H9 (cell line): ENCODE measurements around the gene FAAP100. TPM values are rescaled to one million over a fixed set of nuclear protein-coding genes. Genes with fewer than 3 reads are reported as not detected.

Experiments used
- DNase-seq: peaks from one replicate; pipeline ENCODE4 v3.0.0-alpha.2; 2017
- H2AFZ ChIP-seq: one replicate; pipeline ENCODE4 v1.6.1; 2013; ENCODE audit warnings: mild to moderate bottlenecking, low read length, control low read depth, moderate library complexity
- H2AK5ac ChIP-seq: 2 replicates; pipeline ENCODE4 v1.6.1; 2013; ENCODE audit warnings: low read length, control low read depth, mixed read lengths; ENCODE audit not compliant: insufficient read length
- H2BK120ac ChIP-seq: one replicate; pipeline ENCODE4 v1.6.1; 2013; ENCODE audit warnings: low read depth, mild to moderate bottlenecking, low read length, control low read depth, inconsistent platforms; ENCODE audit not compliant: poor library complexity, severe bottlenecking
- H2BK12ac ChIP-seq: 2 replicates; pipeline ENCODE4 v1.6.1; 2013; ENCODE audit warnings: low read length, control low read depth, mixed read lengths, low read depth; ENCODE audit not compliant: insufficient read length
- H2BK15ac ChIP-seq: 2 replicates; pipeline ENCODE4 v1.6.1; 2013; ENCODE audit warnings: low read depth, low read length, control low read depth
- H2BK20ac ChIP-seq: one replicate; pipeline ENCODE4 v1.6.1; 2013; ENCODE audit warnings: low read depth, mild to moderate bottlenecking, low read length, control low read depth, inconsistent platforms; ENCODE audit not compliant: poor library complexity, severe bottlenecking
- H2BK5ac ChIP-seq: 2 replicates; pipeline ENCODE4 v1.6.1; 2013; ENCODE audit warnings: low read length, control low read depth, mixed read lengths; ENCODE audit not compliant: insufficient read length
- H3K14ac ChIP-seq: 2 replicates; pipeline ENCODE4 v1.6.1; 2013; ENCODE audit warnings: low read length, control low read depth; ENCODE audit not compliant: insufficient read depth
- H3K18ac ChIP-seq: 2 replicates; pipeline ENCODE4 v1.6.1; 2013; ENCODE audit warnings: low read depth, mild to moderate bottlenecking, mixed read lengths, low read length, control low read depth; ENCODE audit not compliant: insufficient read length
- H3K23ac ChIP-seq: 2 replicates; pipeline ENCODE4 v1.6.1; 2013; ENCODE audit warnings: low read length, control low read depth, mixed read lengths, low read depth; ENCODE audit not compliant: insufficient read length
- H3K23me2 ChIP-seq: 2 replicates; pipeline ENCODE4 v1.6.1; 2013; ENCODE audit warnings: low read depth, mild to moderate bottlenecking, mixed read lengths, low read length, control low read depth; ENCODE audit not compliant: insufficient read length, poor library complexity, severe bottlenecking
- H3K27ac ChIP-seq: 2 replicates; pipeline ENCODE4 v1.5.1; 2013; ENCODE audit warnings: low read length, control low read depth, mixed read lengths, low read depth; ENCODE audit not compliant: insufficient read length
- H3K27me3 ChIP-seq: 2 replicates; pipeline ENCODE4 v1.6.1; 2013; ENCODE audit warnings: low read length, control low read depth, inconsistent platforms; ENCODE audit not compliant: insufficient read depth
- H3K4ac ChIP-seq: 2 replicates; pipeline ENCODE4 v1.6.1; 2013; ENCODE audit warnings: low read depth, mild to moderate bottlenecking, control low read depth, inconsistent platforms, low read length, moderate library complexity
- H3K4me1 ChIP-seq: 2 replicates; pipeline ENCODE4 v1.6.1; 2013; ENCODE audit warnings: low read length, control low read depth, inconsistent platforms; ENCODE audit not compliant: insufficient read depth
- H3K4me2 ChIP-seq: 2 replicates; pipeline ENCODE4 v1.6.1; 2013; ENCODE audit warnings: low read length, control low read depth, mixed read lengths; ENCODE audit not compliant: insufficient read length, insufficient read depth
- H3K56ac ChIP-seq: 2 replicates; pipeline ENCODE4 v1.6.1; 2013; ENCODE audit warnings: low read depth, mild to moderate bottlenecking, mixed read lengths, low read length, control low read depth; ENCODE audit not compliant: insufficient read length
- H3K79me1 ChIP-seq: 2 replicates; pipeline ENCODE4 v1.6.1; 2013; ENCODE audit warnings: low read depth, mild to moderate bottlenecking, moderate library complexity, low read length, control low read depth, inconsistent platforms; ENCODE audit not compliant: insufficient read depth, poor library complexity, severe bottlenecking
- H3K79me2 ChIP-seq: 2 replicates; pipeline ENCODE4 v1.6.1; 2013; ENCODE audit warnings: low read length, control low read depth, inconsistent platforms; ENCODE audit not compliant: insufficient read depth
- H3K9ac ChIP-seq: 2 replicates; pipeline ENCODE4 v1.6.1; 2013; ENCODE audit warnings: low read length, control low read depth, mixed read lengths; ENCODE audit not compliant: insufficient read length; ENCODE audit errors: extremely low read depth
- H3K9me3 ChIP-seq: one replicate; pipeline ENCODE4 v1.6.1; 2013; ENCODE audit warnings: low read depth, low read length, inconsistent platforms; ENCODE audit not compliant: control insufficient read depth
- H3T11ph ChIP-seq: one replicate; pipeline ENCODE4 v1.6.1; 2013; ENCODE audit warnings: mild to moderate bottlenecking, low read length, control low read depth, inconsistent platforms
- H4K20me1 ChIP-seq: one replicate; pipeline ENCODE4 v1.6.1; 2013; ENCODE audit not compliant: control insufficient read depth, insufficient read length, insufficient read depth
- H4K5ac ChIP-seq: 2 replicates; pipeline ENCODE4 v1.6.1; 2013; ENCODE audit warnings: low read depth, mild to moderate bottlenecking, mixed read lengths, low read length, control low read depth; ENCODE audit not compliant: insufficient read length
- H4K8ac ChIP-seq: replicated peaks from 2 replicates; pipeline ENCODE4 v1.6.1; 2013; ENCODE audit warnings: low read length, control low read depth, mixed read lengths, low read depth; ENCODE audit not compliant: insufficient read length
- H4K91ac ChIP-seq: 2 replicates; pipeline ENCODE4 v1.6.1; 2013; ENCODE audit warnings: low read depth, mild to moderate bottlenecking, moderate library complexity, mixed read lengths, low read length, control low read depth; ENCODE audit not compliant: insufficient read length
- H3K27ac Mint-ChIP-seq, 3 experiments: 2 replicates in 2 of 3; 3 replicates in 1 of 3; pipeline ENCODE4 v1.8.0; 2020 to 2021; ENCODE audit warnings: mixed read lengths in 3 of 3, mild to moderate bottlenecking in 1 of 3, moderate library complexity in 1 of 3
- H3K27me3 Mint-ChIP-seq: 2 replicates; pipeline ENCODE4 v1.8.0; 2021; ENCODE audit warnings: low read depth, mild to moderate bottlenecking, moderate library complexity, mixed read lengths
- H3K36me3 Mint-ChIP-seq, 3 experiments: 2 replicates in 2 of 3; 3 replicates in 1 of 3; pipeline ENCODE4 v1.8.0; 2020 to 2021; ENCODE audit warnings: low read depth in 3 of 3, mixed read lengths in 3 of 3; ENCODE audit not compliant: insufficient read depth in 1 of 3
- H3K4me1 Mint-ChIP-seq, 2 experiments: 2 replicates each; pipeline ENCODE4 v1.8.0; 2020; ENCODE audit warnings: mixed read lengths in 2 of 2
- H3K4me3 Mint-ChIP-seq, 2 experiments: 2 replicates in 1 of 2; 3 replicates in 1 of 2; pipeline ENCODE4 v1.8.0; 2020 to 2021; ENCODE audit warnings: mild to moderate bottlenecking in 2 of 2, mixed read lengths in 2 of 2, moderate library complexity in 1 of 2
- H3K9me3 Mint-ChIP-seq, 2 experiments: 2 replicates in 1 of 2; 3 replicates in 1 of 2; pipeline ENCODE4 v1.8.0; 2020; ENCODE audit warnings: mild to moderate bottlenecking in 2 of 2, mixed read lengths in 2 of 2, moderate library complexity in 1 of 2
- CTCF ChIP-seq: fragments of 200-600 bp; sonication (generic); conservative IDR thresholded peaks from 3 replicates; pipeline ENCODE4 v1.8.0; 2021; ENCODE audit warnings: antibody characterized with exemption, mild to moderate bottlenecking
- WGBS: extraction: QIAGEN DNeasy Blood & Tissue Kit; methylation state at CpG from one replicate; pipeline ENCODE4 v1.1.7; 2013; ENCODE audit warnings: missing lambda C conversion rate, low lambda C conversion rate, mixed read lengths; ENCODE audit not compliant: insufficient read length; ENCODE audit errors: extremely low coverage; 5-methylcytosine and 5-hydroxymethylcytosine counted together
- total RNA-seq: library from RNA; stranded (reverse); gene quantifications from 2 replicates; pipeline ENCODE4 v1.2.1, GENCODE V29; 2021

Gene FAAP100
- total RNA-seq, 1 experiment from 2014 or later, result 54.0 TPM

GRCh38 chr17:81511554-81511803 is 40.7 kb downstream of the FAAP100 start:
- H3K36me3 Mint-ChIP-seq, result peaks cover 38 to 45% (median 39%) of the 10 kb centered on the region in 3 experiments
- Histone ChIP-seq H2BK120ac (no peak overlapping the region), H3K4me1 (no peaks in the 10 kb centered on the region), H3K56ac (no peak overlapping the region), H3K18ac (peak overlapping the region; percentile 16), H2BK15ac (no peak overlapping the region), H2BK20ac (no peak overlapping the region), H3K14ac (peak overlapping the region; percentile 94), H3K9ac (peak overlapping the region; percentile 83), H4K5ac (no peak overlapping the region), H3K23ac (no peak overlapping the region), H3K9me3 (no peaks in the 10 kb centered on the region), H3K4ac (no peak overlapping the region), H2AFZ (no peak overlapping the region), H4K20me1 (no peaks in the 10 kb centered on the region), H4K91ac (no peak overlapping the region), H2BK5ac (no peak overlapping the region), H4K8ac (no peak overlapping the region), H3K23me2 (peaks cover 31% of the 10 kb centered on the region), H3K79me1 (peaks cover 2% of the 10 kb centered on the region), H3K79me2 (peaks cover 25% of the 10 kb centered on the region; the same call in 1 of the 2 replicates), H3T11ph (no peak overlapping the region), H3K27ac (no peak overlapping the region), H2AK5ac (no peak overlapping the region), H3K4me2 (peak overlapping the region; percentile 97), H3K27me3 (no peaks in the 10 kb centered on the region), H2BK12ac (no peak overlapping the region)
- WGBS, result no CpG with 5 or more reads among the region's 9 CpGs
- H3K4me1 Mint-ChIP-seq, result peaks cover 25 to 35% of the 10 kb centered on the region in 2 experiments
- no peak for TF ChIP-seq CTCF
- peaks cover 6% of the 10 kb centered on the region for H3K27me3 Mint-ChIP-seq
- H3K9me3 Mint-ChIP-seq, result peaks cover 7 to 22% of the 10 kb centered on the region in 2 experiments; a peak in 4 of 5 replicates
- H3K27ac Mint-ChIP-seq, result peak overlapping the region; percentile 56 to 98 (median 96); a peak in 5 of 7 replicates
- DNase-seq, result no peak
- peak overlapping the region; percentile 97 to 100 for H3K4me3 Mint-ChIP-seq
